ENCODE results near the gene LMOD2.

Gene LMOD2

GRCh38 chr7:123655614-123656013 lies at the start of gene LMOD2:
Gene LMOD2, plus strand, starts transcription at chr7:123655866. Its CDS starts 98 bp downstream, at chr7:123655964.
- DNase-seq (ENCODE audit: low read depth) = no peak
- in situ Hi-C loops (cut with HindIII; ENCODE audit: low sequenced_read_pairs) = no loop called here
- H3K4me3 ChIP-seq (ENCODE audit: low read depth, low read length) = no peak within 1 kb of the TSS
- no peak for TF ChIP-seq CTCF (IDR thresholded peaks at IDR 0.05; ENCODE audit: low read depth, low read length, missing control alignments)

GRCh38 chr7:123607423-123607975 lies 48.2 kb upstream of the LMOD2 start:
- H3K4me3 ChIP-seq (ENCODE audit: low read depth, low read length) = no peak overlapping the region
- in situ Hi-C loops (cut with HindIII; ENCODE audit: low sequenced_read_pairs) = no loop called here
- DNase-seq (ENCODE audit: low read depth) = no peak
- TF ChIP-seq CTCF (IDR thresholded peaks at IDR 0.05; ENCODE audit: low read depth, low read length, missing control alignments) = no peak

GRCh38 chr7:123608991-123609882 lies 46.4 kb upstream of the LMOD2 start:
- no peak for DNase-seq (ENCODE audit: low read depth)
- no peak for TF ChIP-seq CTCF (IDR thresholded peaks at IDR 0.05; ENCODE audit: low read depth, low read length, missing control alignments)
- H3K4me3 ChIP-seq (ENCODE audit: low read depth, low read length) = no peak overlapping the region
- in situ Hi-C loops (cut with HindIII; ENCODE audit: low sequenced_read_pairs) = no loop called here

- DNase-seq (ENCODE audit: low read depth) = no peak
- TF ChIP-seq CTCF (IDR thresholded peaks at IDR 0.05; ENCODE audit: low read depth, low read length, missing control alignments) = no peak
- in situ Hi-C loops (cut with HindIII; ENCODE audit: low sequenced_read_pairs) = no loop called here
- H3K4me3 ChIP-seq (ENCODE audit: low read depth, low read length) = no peak overlapping the region
Observed at GRCh38 chr7:123609883-123610239, 45.8 kb upstream of the LMOD2 start.

GRCh38 chr7:123612024-123612423 lies 43.6 kb upstream of the LMOD2 start:
- no peak overlapping the region for H3K4me3 ChIP-seq (ENCODE audit: low read depth, low read length)
- no peak for TF ChIP-seq CTCF (IDR thresholded peaks at IDR 0.05; ENCODE audit: low read depth, low read length, missing control alignments)
- no peak for DNase-seq (ENCODE audit: low read depth)
- in situ Hi-C loops (cut with HindIII; ENCODE audit: low sequenced_read_pairs) = no loop called here

GRCh38 chr7:123615344-123615743 lies 40.3 kb upstream of the LMOD2 start:
- peak; percentile 55 for DNase-seq (ENCODE audit: low read depth)
- in situ Hi-C loops (cut with HindIII; ENCODE audit: low sequenced_read_pairs) = no loop called here
- no peak overlapping the region for H3K4me3 ChIP-seq (ENCODE audit: low read depth, low read length)
- no peak for TF ChIP-seq CTCF (IDR thresholded peaks at IDR 0.05; ENCODE audit: low read depth, low read length, missing control alignments)

All from astrocyte of the cerebellum (primary cell).